ENCODE results near the gene TMEM80. TPM values are rescaled to one million over a fixed set of nuclear protein-coding genes. Genes with fewer than 3 reads are reported as not detected.
"Not testable (repeated sequence)": the region's sequence is repeated elsewhere in the genome, so short reads cannot be mapped to it uniquely, and the experiment has no call there.

The TMEM80 gene
- total and polyA plus RNA-seq, 2 of the 8 experiments (the other 6 are each of a cell fraction or from before 2014, with no cell fraction given): 8.0 to 16.3 TPM

- H3K9me3 ChIP-seq (ENCODE audit: insufficient read depth in 2 of 2, low read depth in 1 of 2, low read length in 1 of 2); H3K23ac ChIP-seq (ENCODE audit: insufficient read length); CTCF ChIA-PET (ENCODE audit: partially characterized antibody); H3K14ac ChIP-seq (ENCODE audit: insufficient read length); H3K4me2 ChIP-seq (ENCODE audit: insufficient read depth in 1 of 2, low read depth in 2 of 2, low read length in 2 of 2); DNase-seq (ENCODE audit: low read depth in 1 of 2, low spot score in 2 of 2); H2BK120ac ChIP-seq (replicated peaks; ENCODE audit: low read depth, low read length); H3K27ac ChIP-seq (ENCODE audit: low read depth, low read length); H3K79me2 ChIP-seq (ENCODE audit: control insufficient read depth in 1 of 2, insufficient read depth in 2 of 2, low read length in 2 of 2); H3K27me3 ChIP-seq (replicated peaks in 1 of 4; ENCODE audit: control insufficient read depth in 3 of 4, extremely low read depth in 1 of 4, insufficient read depth in 3 of 4, low read length in 3 of 4); H2BK5ac ChIP-seq (ENCODE audit: low read depth, low read length); H4K20me1 ChIP-seq (replicated peaks in 1 of 2; ENCODE audit: control insufficient read depth in 1 of 2, insufficient read depth in 2 of 2, low read length in 2 of 2); H4K8ac ChIP-seq (ENCODE audit: extremely low read depth, insufficient read depth, low read length); H4K91ac ChIP-seq (replicated peaks; ENCODE audit: insufficient read length, low read length); H3K18ac ChIP-seq (ENCODE audit: extremely low read depth, low read length); FAIRE-seq; H3K79me1 ChIP-seq (ENCODE audit: low read depth, low read length); H2AFZ ChIP-seq (ENCODE audit: low read length); H2BK15ac ChIP-seq (ENCODE audit: low read length); H4K5ac ChIP-seq (ENCODE audit: insufficient read length, low read depth, low read length); H3K4me3 ChIP-seq (ENCODE audit: extremely low read depth in 1 of 4, insufficient read depth in 2 of 4, low read depth in 3 of 4, low read length in 4 of 4); H2AK5ac ChIP-seq (ENCODE audit: low read depth, low read length); H3K9ac ChIP-seq (replicated peaks in 1 of 4; ENCODE audit: extremely low read depth in 1 of 4, low read depth in 3 of 4, low read length in 3 of 4); H3K23me2 ChIP-seq (ENCODE audit: low read depth, low read length); H2BK20ac ChIP-seq (ENCODE audit: low read length); H2BK12ac ChIP-seq (ENCODE audit: low read depth, low read length); H3K56ac ChIP-seq (replicated peaks; ENCODE audit: insufficient read length, low read depth, low read length); H3K4ac ChIP-seq (replicated peaks; ENCODE audit: insufficient read length, low read depth, low read length); H3K4me1 ChIP-seq (replicated peaks in 1 of 4; ENCODE audit: control insufficient read depth in 3 of 4, insufficient read depth in 4 of 4, low read length in 3 of 4): not testable (repeated sequence)
- H3K36me3 ChIP-seq (ENCODE audit: control insufficient read depth in 2 of 4, insufficient read depth in 4 of 4, low read length in 3 of 4): peaks cover 0 to 11% (median 5%) of the 10 kb centered on the region in 4 experiments; a peak in 4 of 8 replicates
- WGBS, 2 experiments (ENCODE audit: extremely low coverage in 1 of 2, insufficient coverage in 1 of 2, insufficient read length in 1 of 2, insufficient replicate concordance in 2 of 2, low coverage in 1 of 2, low lambda C conversion rate in 2 of 2, missing lambda C conversion rate in 1 of 2): 92% methylated on average over 8 of the region's 14 CpGs; no CpG with 5 or more reads in 1 of the 2 experiments
- POLR2A ChIA-PET (ENCODE audit: partially characterized antibody): interaction anchor here (0.6 to 4.2 kb wide), 6 partner anchors 8 to 190 kb away, joined by 3 to 19 read pairs (median 4); no protein-coding TSS in a partner anchor
These were observed 47.9 kb upstream of the TMEM80 start for GRCh38 chr11:647672-648158.
